Nephron progenitor cell (in vitro differentiated cells): ENCODE data around the gene GNPDA2.

ENCODE experiments used
- DNase-seq: peaks from one replicate; pipeline ENCODE4 v3.0.0; 2021
- H3K27ac Mint-ChIP-seq: 2 replicates; pipeline ENCODE4 v1.8.0; 2021; ENCODE audit warnings: mild to moderate bottlenecking, moderate library complexity, mixed read lengths
- H3K27me3 Mint-ChIP-seq: 2 replicates; pipeline ENCODE4 v1.8.0; 2021; ENCODE audit warnings: mild to moderate bottlenecking, low read depth, mixed read lengths; ENCODE audit not compliant: poor library complexity
- H3K36me3 Mint-ChIP-seq: 2 replicates; pipeline ENCODE4 v1.8.0; 2021; ENCODE audit warnings: low read depth, mixed read lengths
- H3K4me1 Mint-ChIP-seq: 2 replicates; pipeline ENCODE4 v1.8.0; 2021; ENCODE audit warnings: mixed read lengths
- H3K4me3 Mint-ChIP-seq: 2 replicates; pipeline ENCODE4 v1.8.0; 2021; ENCODE audit warnings: mild to moderate bottlenecking, moderate library complexity, mixed read lengths
- H3K9me3 Mint-ChIP-seq: 2 replicates; pipeline ENCODE4 v1.8.0; 2021; ENCODE audit warnings: mild to moderate bottlenecking, moderate library complexity, mixed read lengths
- CTCF ChIP-seq: fragments of 200-600 bp; sonication (generic); IDR thresholded peaks from 2 replicates; pipeline ENCODE4 v1.5.0; 2021; ENCODE audit warnings: antibody characterized with exemption

GNPDA2 gene

GRCh38 chr4:44726038-44726871 lies at the start of gene GNPDA2:
TSS of gene GNPDA2 (minus strand) at chr4:44726556. CDS start at chr4:44722207, 4,349 bp downstream.
- no peaks in the 10 kb centered on the region for H3K36me3 Mint-ChIP-seq
- no peak for TF ChIP-seq CTCF
- peak; percentile 84 for DNase-seq
- peak within 1 kb of the TSS; percentile 99 for H3K4me3 Mint-ChIP-seq
- no peaks in the 10 kb centered on the region for H3K9me3 Mint-ChIP-seq
- H3K27me3 Mint-ChIP-seq, result peaks cover 12% of the 10 kb centered on the region
- H3K27ac Mint-ChIP-seq, result peak within 1 kb of the TSS; percentile 96
- H3K4me1 Mint-ChIP-seq, result peaks cover 32% of the 10 kb centered on the region

GRCh38 chr4:44772340-44772739 lies 46.0 kb upstream of the GNPDA2 start:
- H3K27ac Mint-ChIP-seq, result no peak overlapping the region
- TF ChIP-seq CTCF, result no peak
- H3K4me3 Mint-ChIP-seq, result no peak overlapping the region
- H3K4me1 Mint-ChIP-seq, result no peaks in the 10 kb centered on the region
- no peak for DNase-seq
- H3K27me3 Mint-ChIP-seq, result no peaks in the 10 kb centered on the region
- H3K36me3 Mint-ChIP-seq, result no peaks in the 10 kb centered on the region
- H3K9me3 Mint-ChIP-seq, result peaks cover 37% of the 10 kb centered on the region

GRCh38 chr4:44771789-44772188 lies 45.4 kb upstream of the GNPDA2 start:
- Mint-ChIP-seq H3K4me1 (no peaks in the 10 kb centered on the region), H3K27me3 (no peaks in the 10 kb centered on the region), H3K36me3 (no peaks in the 10 kb centered on the region), H3K4me3 (no peak overlapping the region), H3K9me3 (peaks cover 35% of the 10 kb centered on the region), H3K27ac (no peak overlapping the region)
- no peak for TF ChIP-seq CTCF
- no peak for DNase-seq

- TF ChIP-seq CTCF, result no peak
- Mint-ChIP-seq H3K9me3 (peaks cover 5% of the 10 kb centered on the region), H3K27me3 (no peaks in the 10 kb centered on the region)
Observed at GRCh38 chr4:44766453-44766852, 40.1 kb upstream of the GNPDA2 start.

GRCh38 chr4:44765116-44765515 lies 38.8 kb upstream of the GNPDA2 start:
- no peak overlapping the region for H3K27ac Mint-ChIP-seq
- H3K36me3 Mint-ChIP-seq, result no peaks in the 10 kb centered on the region
- no peaks in the 10 kb centered on the region for H3K27me3 Mint-ChIP-seq
- DNase-seq, result no peak
- no peak overlapping the region for H3K4me3 Mint-ChIP-seq
- H3K4me1 Mint-ChIP-seq, result no peaks in the 10 kb centered on the region
- no peak for TF ChIP-seq CTCF
- peaks cover 5% of the 10 kb centered on the region for H3K9me3 Mint-ChIP-seq

More at GRCh38 chr4:44766453-44766852, 40.1 kb upstream of the GNPDA2 start:
- no peak for DNase-seq
- no peak overlapping the region for H3K27ac Mint-ChIP-seq
- H3K4me3 Mint-ChIP-seq, result no peak overlapping the region
- no peaks in the 10 kb centered on the region for H3K4me1 Mint-ChIP-seq
- H3K36me3 Mint-ChIP-seq, result no peaks in the 10 kb centered on the region

- Mint-ChIP-seq H3K9me3 (no peaks in the 10 kb centered on the region), H3K4me1 (no peaks in the 10 kb centered on the region), H3K27me3 (no peaks in the 10 kb centered on the region), H3K4me3 (no peak overlapping the region), H3K27ac (no peak overlapping the region), H3K36me3 (no peaks in the 10 kb centered on the region)
- no peak for DNase-seq
- TF ChIP-seq CTCF, result no peak
Observed at GRCh38 chr4:44761306-44761705, 35.0 kb upstream of the GNPDA2 start.
